Osteocyte (in vitro differentiated cells): ENCODE data around the gene RABGAP1L. TPM values are rescaled to one million over a fixed set of nuclear protein-coding genes. Genes with fewer than 3 reads are reported as not detected.

Experiments used
- DNase-seq: peaks from one replicate; pipeline ENCODE4 v3.0.0; 2021; ENCODE audit warnings: mixed read lengths; ENCODE audit not compliant: unreplicated experiment; ENCODE audit errors: extremely low spot score
- H3K27ac Mint-ChIP-seq: one replicate; pipeline ENCODE4 v1.8.0; 2021; ENCODE audit warnings: mild to moderate bottlenecking, mixed read lengths; ENCODE audit not compliant: unreplicated experiment
- H3K27me3 Mint-ChIP-seq: one replicate; pipeline ENCODE4 v1.8.0; 2021; ENCODE audit warnings: mixed read lengths; ENCODE audit not compliant: unreplicated experiment
- H3K36me3 Mint-ChIP-seq: one replicate; pipeline ENCODE4 v1.8.0; 2021; ENCODE audit warnings: mixed read lengths; ENCODE audit not compliant: unreplicated experiment
- H3K4me1 Mint-ChIP-seq: one replicate; pipeline ENCODE4 v1.8.0; 2021; ENCODE audit warnings: mixed read lengths; ENCODE audit not compliant: unreplicated experiment
- H3K4me3 Mint-ChIP-seq: one replicate; pipeline ENCODE4 v1.8.0; 2021; ENCODE audit warnings: mild to moderate bottlenecking, moderate library complexity, mixed read lengths; ENCODE audit not compliant: unreplicated experiment
- H3K9me3 Mint-ChIP-seq: one replicate; pipeline ENCODE4 v1.8.0; 2021; ENCODE audit warnings: mixed read lengths; ENCODE audit not compliant: unreplicated experiment
- CTCF ChIP-seq: fragments of 200-600 bp; sonication (generic); IDR thresholded peaks from 2 replicates; pipeline ENCODE4 v1.5.0; 2021; ENCODE audit warnings: antibody characterized with exemption, mild to moderate bottlenecking, moderate library complexity
- total RNA-seq: library from RNA; stranded (reverse); gene quantifications from 2 replicates; pipeline ENCODE4 v1.2.1, GENCODE V29; 2021

The RABGAP1L gene
- total RNA-seq, 1 donor from 2014 or later = 29.3 TPM

GRCh38 chr1:174414203-174414602, 254.9 kb downstream of the RABGAP1L start:
- no peak for DNase-seq
- TF ChIP-seq CTCF = no peak
- Mint-ChIP-seq H3K27ac (no peak overlapping the region), H3K27me3 (no peaks in the 10 kb centered on the region), H3K36me3 (no peaks in the 10 kb centered on the region), H3K4me3 (no peak overlapping the region), H3K9me3 (peaks cover 9% of the 10 kb centered on the region), H3K4me1 (peaks cover 8% of the 10 kb centered on the region)

- Mint-ChIP-seq H3K4me1 (peaks cover 14% of the 10 kb centered on the region), H3K27me3 (no peaks in the 10 kb centered on the region), H3K36me3 (no peaks in the 10 kb centered on the region), H3K9me3 (peaks cover 6% of the 10 kb centered on the region), H3K27ac (no peak overlapping the region), H3K4me3 (no peak overlapping the region)
- no peak for TF ChIP-seq CTCF
- DNase-seq = no peak
Observed at GRCh38 chr1:174415506-174415905, 256.2 kb downstream of the RABGAP1L start.

- Mint-ChIP-seq H3K4me1 (peaks cover 14% of the 10 kb centered on the region), H3K9me3 (no peaks in the 10 kb centered on the region), H3K36me3 (no peaks in the 10 kb centered on the region), H3K4me3 (no peak overlapping the region), H3K27me3 (no peaks in the 10 kb centered on the region), H3K27ac (no peak overlapping the region)
- no peak for TF ChIP-seq CTCF
- DNase-seq = no peak
Observed at GRCh38 chr1:174417921-174418320, 258.6 kb downstream of the RABGAP1L start.

- Mint-ChIP-seq H3K4me1 (no peaks in the 10 kb centered on the region), H3K4me3 (no peak overlapping the region), H3K27me3 (no peaks in the 10 kb centered on the region), H3K36me3 (no peaks in the 10 kb centered on the region), H3K27ac (no peak overlapping the region), H3K9me3 (no peaks in the 10 kb centered on the region)
- DNase-seq = no peak
- no peak for TF ChIP-seq CTCF
Observed at GRCh38 chr1:174425121-174425520, 265.8 kb downstream of the RABGAP1L start.

GRCh38 chr1:174426153-174426552, 266.8 kb downstream of the RABGAP1L start:
- no peak for DNase-seq
- TF ChIP-seq CTCF = no peak
- Mint-ChIP-seq H3K36me3 (no peaks in the 10 kb centered on the region), H3K27me3 (no peaks in the 10 kb centered on the region), H3K4me3 (no peak overlapping the region), H3K27ac (no peak overlapping the region), H3K9me3 (no peaks in the 10 kb centered on the region), H3K4me1 (no peaks in the 10 kb centered on the region)
